ENCODE data around the gene SLC41A2.

- TF ChIP-seq POLR2A (IDR thresholded peaks at IDR 0.05) (no peak), CTCF (IDR thresholded peaks at IDR 0.05) (no peak), EP300 (IDR thresholded peaks at IDR 0.05) (no peak)
Measured at GRCh38 chr12:104976703-104977102, 18.6 kb upstream of the SLC41A2 start.
